NCI-H524 treated with DMSO at 0.1 percent for 48 hours (cell line): ENCODE measurements around the gene CGB8.
"Not testable (repeated sequence)": the region's sequence is repeated elsewhere in the genome, so short reads cannot be mapped to it uniquely, and the experiment has no call there.

Source experiments
- DNase-seq: peaks from one replicate; lab custom pipeline; 2025; lab: John Stamatoyannopoulos, UW

Gene CGB8

GRCh38 chr19:49049011-49049410 is at the start of gene CGB8:
Gene CGB8 (minus strand): TSS chr19:49049111. CDS start chr19:49048739, 372 bp downstream.
- not testable (repeated sequence) for DNase-seq

GRCh38 chr19:49097453-49098288 is 48.8 kb upstream of the CGB8 start:
- DNase-seq: no peak

GRCh38 chr19:49094505-49095482 is 45.9 kb upstream of the CGB8 start:
- DNase-seq: no peak

GRCh38 chr19:49092686-49093085 is 43.8 kb upstream of the CGB8 start:
- no peak for DNase-seq

- DNase-seq: no peak
These were observed 42.6 kb upstream of the CGB8 start for GRCh38 chr19:49091391-49092038.

GRCh38 chr19:49086296-49086695 is 37.4 kb upstream of the CGB8 start:
- no peak for DNase-seq

GRCh38 chr19:49085868-49086232 is 36.9 kb upstream of the CGB8 start:
- no peak for DNase-seq

GRCh38 chr19:49085020-49085867 is 36.3 kb upstream of the CGB8 start, which contains the start of gene SNRNP70:
Gene SNRNP70 (plus strand): TSS chr19:49085451. CDS start chr19:49086415, 964 bp downstream.
- DNase-seq: peak; percentile 95

- DNase-seq: no peak
These were observed 35.5 kb upstream of the CGB8 start for GRCh38 chr19:49084206-49085019.

GRCh38 chr19:49081273-49081672 is 32.4 kb upstream of the CGB8 start:
- DNase-seq: no peak

GRCh38 chr19:49080392-49080791 is 31.5 kb upstream of the CGB8 start:
- no peak for DNase-seq

- DNase-seq: not testable (repeated sequence)
These were observed 26.0 kb upstream of the CGB8 start for GRCh38 chr19:49074869-49075268.

GRCh38 chr19:49073514-49074378 is 24.8 kb upstream of the CGB8 start:
- DNase-seq: no peak

GRCh38 chr19:49071860-49072547 is 23.1 kb upstream of the CGB8 start:
- no peak for DNase-seq

- DNase-seq: no peak
These were observed 21.5 kb upstream of the CGB8 start for GRCh38 chr19:49070416-49070815.

- DNase-seq: no peak
These were observed 20.1 kb upstream of the CGB8 start for GRCh38 chr19:49069026-49069425.

GRCh38 chr19:49067554-49067953 is 18.6 kb upstream of the CGB8 start:
- no peak for DNase-seq

GRCh38 chr19:49065905-49066512 is 17.1 kb upstream of the CGB8 start:
- no peak for DNase-seq
